OCI-M1 (cell line): Measurements from ENCODE around the gene SRGAP3.

Experiments used
- DNase-seq: peaks from one replicate; lab custom pipeline; 2025; lab: John Stamatoyannopoulos, UW

Gene SRGAP3

DNA sequence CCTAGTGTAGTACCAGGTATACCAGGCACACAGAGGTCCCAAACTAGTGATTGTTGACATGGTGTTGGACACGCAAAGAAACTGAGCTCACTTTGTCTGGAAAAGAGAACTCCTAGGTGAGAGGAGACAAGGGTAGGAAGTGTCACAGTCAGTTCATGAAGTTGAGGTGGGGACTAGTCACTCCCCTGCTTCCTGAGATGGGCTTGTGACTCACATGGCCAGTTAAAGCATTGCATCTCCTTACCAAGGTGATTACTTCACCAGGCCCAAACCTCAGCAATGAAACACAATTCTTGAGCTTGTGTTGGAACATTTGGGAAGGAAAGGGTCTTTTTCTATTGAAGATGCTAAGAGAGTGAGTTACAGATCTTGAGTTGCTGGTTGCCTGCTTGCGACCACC lies 236.9 kb downstream of the SRGAP3 start:
- no peak for DNase-seq

DNA sequence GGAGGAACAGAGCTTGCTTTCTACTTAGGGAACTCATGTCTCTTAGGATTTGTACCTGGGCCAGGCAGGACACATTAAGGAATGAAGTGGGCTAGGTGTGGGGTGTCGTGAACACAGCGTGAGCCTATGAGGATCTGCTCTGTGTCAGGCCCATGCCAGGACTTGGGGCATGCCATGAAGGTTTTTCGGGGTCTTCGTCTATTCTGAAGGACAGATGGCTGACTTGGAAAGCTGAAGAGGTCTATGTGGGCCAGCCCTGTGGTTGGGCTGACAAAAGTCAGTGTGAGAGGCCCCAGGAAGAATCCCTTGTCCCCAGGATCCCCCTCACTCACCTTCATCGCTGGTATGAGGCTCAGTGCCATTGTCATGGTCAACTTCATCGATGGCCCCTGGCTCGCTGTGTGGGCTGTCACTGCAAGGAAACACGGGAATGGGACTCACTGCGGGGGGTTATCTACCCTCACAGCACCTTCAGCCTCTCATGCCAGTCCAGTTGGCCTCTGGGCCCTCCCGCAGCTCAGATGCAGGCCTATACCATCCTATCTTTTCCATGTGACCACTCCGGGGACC lies 239.4 kb downstream of the SRGAP3 start:
- DNase-seq, result no peak

DNA sequence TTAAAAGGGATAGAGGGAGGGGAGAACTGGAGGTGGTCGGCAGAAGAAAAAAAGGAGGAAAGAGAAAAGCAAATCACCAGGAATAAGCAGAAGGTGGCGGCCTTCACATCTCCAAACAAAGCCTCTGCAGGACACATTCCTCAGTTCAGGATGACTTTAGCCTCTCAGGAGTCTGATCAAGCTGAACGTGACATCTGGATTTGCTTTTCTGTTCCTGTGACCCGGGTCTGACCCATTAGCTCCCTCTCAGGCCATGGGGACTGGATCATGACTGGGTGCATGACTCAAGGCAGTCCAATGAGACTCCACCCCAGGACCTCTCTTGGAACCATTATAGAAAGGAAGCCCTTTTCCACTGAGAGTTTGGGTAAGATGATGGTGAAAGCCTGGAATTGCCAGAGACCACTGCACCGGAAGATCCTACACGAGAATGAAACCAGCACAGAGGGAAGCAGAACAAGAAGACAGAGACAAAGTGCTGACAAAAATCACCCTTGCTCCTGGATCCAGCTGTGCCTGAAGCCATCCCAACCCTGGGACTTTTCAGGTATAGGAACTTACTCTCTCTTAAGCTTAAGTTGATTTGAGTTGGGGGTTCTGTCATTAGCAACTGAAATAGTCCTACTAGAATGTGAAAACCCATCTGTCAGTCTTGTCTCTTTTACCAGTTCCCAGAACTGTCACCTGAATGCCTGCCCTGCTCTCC lies 240.7 kb downstream of the SRGAP3 start:
- DNase-seq, result no peak

DNA sequence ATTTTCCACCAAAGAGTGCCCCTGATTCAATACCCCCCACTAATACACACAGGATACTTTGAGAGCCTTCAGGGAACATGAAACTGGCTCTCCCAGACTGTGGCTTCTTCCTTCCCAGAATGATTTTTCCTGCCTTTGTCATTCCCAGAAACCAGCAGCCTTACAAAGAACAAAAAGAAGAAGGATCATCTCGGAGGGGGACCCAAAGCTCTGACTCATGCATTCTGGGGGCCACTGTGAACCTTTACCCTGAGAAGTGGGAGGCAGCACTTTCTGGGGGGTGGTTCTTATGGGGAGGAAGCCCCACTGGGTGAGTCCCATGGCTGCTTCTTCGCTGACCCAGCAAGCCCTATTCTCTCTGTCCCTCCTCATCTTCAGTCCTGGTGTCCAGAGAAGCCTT lies 241.5 kb downstream of the SRGAP3 start:
- DNase-seq, result no peak

DNA sequence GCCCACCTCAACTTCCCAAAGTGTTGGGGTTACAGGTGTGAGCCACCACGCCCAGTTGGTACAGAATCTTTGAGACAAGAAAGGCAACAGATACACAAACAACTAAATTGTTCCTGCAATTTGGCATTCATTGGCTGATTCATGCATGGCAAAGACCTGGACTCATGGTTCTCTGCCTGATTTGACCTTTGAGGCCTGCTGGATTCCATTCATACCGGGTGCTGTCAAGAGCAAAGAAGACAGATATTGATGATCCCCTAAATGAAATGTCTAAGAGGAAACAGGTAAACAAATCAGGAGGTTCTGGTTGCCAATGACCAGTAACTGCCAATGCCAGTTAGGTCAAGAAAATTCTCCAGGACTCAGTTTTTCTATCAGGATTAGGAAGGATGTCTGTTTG lies 242.2 kb downstream of the SRGAP3 start:
- DNase-seq, result no peak

DNA sequence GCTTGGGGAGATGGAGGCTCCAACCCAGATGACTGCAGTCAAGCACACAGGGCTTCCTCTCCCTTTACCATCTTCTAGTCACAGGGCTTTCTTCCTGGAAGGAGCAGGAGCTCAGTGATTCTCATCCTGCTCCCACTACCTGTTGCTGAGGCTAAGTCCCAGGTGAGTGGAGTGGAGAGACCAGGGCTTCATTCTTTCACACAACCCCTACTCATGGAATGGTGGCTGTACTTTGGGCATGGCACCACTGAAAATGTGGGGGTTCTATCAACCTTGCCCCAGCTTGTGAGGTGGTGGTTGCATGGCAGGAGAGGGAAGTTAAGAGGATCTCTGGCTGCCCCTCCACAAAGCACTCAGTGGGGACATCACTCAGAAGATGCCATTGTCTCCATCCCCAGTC lies 249.4 kb downstream of the SRGAP3 start:
- no peak for DNase-seq

DNA sequence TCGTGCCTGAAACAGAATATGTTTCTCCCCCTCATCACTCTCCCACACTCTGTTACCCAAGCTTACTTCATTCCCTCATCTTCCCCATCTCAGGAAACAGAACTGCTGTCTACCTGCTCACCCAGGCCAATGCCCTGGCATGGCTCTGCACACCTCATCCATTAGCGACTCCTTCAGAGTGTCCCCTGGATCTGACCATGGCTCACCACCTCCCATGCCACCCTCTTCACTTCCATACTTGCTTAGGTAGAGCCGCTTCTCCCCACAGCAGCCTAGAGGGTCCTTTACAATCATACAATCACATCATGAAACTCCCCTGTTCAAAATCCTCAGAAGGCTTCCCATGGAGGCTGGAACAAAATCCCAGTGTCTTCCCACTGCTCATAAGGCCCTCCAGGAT lies 252.3 kb downstream of the SRGAP3 start:
- DNase-seq, result no peak

DNA sequence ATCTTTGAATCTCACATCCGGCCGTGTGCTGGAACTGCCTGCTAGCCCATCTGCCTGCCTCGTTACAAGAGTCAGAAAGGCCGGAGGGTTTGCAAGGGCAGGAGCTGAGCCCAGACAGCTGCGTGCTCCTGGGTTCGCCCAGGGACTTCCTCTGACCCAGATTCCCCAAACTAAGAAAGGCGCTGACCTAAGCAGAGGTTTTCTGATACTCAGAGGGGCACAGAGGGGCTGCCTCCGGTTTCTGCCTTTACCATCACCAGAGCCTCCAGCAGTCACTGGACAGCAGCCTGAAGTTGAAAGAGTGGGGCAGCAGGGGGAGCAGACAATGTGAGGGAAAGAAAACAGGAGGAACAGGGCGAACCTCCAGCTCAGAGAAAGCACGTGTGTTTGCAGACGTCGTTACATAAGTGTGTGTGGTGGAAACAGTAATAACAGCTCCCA lies 252.7 kb downstream of the SRGAP3 start:
- DNase-seq, result no peak

DNA sequence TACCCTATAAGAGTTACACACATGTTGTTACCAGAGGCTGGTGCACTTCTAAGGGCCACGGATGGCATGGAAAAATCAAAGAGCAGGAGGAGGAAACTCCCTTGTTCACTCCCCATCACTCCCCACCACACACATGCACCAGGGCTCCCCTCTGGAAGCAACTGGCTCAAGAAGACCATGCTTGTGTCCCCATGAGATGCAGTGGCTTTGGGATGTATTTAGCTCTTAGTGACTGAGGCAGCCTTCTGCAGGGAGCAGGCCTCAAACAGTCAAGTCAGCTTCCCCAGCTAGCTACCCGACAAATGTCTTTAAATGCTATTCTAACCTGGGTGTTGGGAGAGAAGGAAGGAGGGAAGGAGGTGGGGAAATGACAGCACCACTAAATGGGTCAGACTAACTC lies 253.2 kb downstream of the SRGAP3 start:
- DNase-seq, result no peak

DNA sequence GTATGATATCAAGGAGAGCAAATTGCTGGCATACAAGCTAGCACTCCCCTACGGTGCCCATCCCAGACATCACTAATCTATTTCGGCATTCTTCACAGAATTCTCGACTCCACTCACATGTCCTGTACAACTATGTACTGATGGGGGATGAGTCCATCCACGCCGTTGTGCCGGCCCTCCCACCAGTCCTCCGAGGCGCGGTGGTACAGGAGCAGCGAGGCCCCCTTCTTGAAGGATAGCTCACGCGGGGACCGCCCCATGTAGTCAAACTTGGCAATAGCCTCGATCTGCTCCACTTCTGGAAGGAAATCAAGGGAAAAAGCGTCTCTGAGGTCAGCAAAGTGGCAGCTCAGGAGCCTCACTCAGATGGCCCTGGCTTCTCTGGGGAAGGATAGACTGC lies 255.2 kb downstream of the SRGAP3 start:
- no peak for DNase-seq

DNA sequence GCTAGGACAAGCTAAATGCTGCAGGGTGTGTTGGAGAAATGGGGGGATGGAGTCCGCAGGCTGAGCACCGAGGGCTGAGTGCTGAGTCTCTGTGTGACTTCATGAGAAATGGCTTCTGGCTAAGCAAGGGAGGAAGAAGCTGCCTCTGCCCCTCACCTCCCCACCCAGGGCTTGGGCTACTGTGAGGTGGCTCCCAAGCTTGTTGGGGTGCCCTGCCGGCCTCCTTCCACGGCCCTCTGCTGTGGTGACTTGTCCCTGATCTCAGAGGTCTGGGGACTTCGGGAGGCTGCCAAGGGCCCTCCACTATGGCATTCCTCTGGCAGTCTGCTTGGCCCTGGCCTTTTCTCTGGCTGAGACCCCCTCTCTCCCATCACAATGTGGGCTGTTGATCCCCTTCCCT lies 256.1 kb downstream of the SRGAP3 start:
- no peak for DNase-seq

DNA sequence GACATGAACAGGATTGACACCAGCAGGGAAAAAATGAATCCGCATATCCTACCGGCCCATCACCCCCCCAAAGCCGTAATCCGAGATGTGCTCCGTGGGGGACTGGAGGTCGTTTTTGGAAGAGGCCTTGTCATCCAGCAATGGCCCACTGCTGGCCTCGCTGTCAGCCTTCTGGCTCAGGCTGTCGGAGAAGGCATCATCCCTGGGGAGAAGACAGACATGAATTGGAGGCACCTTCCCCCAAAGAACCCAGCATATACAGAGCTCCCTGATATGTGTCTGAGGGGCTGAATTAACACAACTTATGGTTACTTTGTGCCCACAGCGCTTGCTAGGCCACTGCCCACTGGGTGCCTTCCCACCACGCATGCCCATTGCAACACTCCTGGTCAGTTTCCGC lies 256.6 kb downstream of the SRGAP3 start:
- no peak for DNase-seq

DNA sequence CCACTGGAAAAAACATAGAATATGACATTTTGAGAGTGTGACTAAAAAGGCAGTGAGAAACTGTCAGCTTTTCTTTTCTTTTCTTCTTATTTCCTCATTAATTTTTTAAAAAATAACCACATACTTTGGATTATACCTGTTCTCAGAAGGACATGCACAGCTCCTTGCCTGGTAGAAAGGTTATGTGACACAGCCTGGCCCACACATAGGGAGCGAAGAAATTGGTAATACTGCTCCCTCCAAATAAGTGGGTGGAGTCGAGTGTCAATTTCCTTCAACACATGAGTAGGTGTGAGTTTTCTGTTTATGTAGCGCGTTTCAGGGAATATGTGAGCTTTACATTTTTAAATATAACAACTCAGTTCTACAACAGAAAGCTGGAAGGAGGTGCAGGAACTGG lies 257.2 kb downstream of the SRGAP3 start:
- no peak for DNase-seq

DNA sequence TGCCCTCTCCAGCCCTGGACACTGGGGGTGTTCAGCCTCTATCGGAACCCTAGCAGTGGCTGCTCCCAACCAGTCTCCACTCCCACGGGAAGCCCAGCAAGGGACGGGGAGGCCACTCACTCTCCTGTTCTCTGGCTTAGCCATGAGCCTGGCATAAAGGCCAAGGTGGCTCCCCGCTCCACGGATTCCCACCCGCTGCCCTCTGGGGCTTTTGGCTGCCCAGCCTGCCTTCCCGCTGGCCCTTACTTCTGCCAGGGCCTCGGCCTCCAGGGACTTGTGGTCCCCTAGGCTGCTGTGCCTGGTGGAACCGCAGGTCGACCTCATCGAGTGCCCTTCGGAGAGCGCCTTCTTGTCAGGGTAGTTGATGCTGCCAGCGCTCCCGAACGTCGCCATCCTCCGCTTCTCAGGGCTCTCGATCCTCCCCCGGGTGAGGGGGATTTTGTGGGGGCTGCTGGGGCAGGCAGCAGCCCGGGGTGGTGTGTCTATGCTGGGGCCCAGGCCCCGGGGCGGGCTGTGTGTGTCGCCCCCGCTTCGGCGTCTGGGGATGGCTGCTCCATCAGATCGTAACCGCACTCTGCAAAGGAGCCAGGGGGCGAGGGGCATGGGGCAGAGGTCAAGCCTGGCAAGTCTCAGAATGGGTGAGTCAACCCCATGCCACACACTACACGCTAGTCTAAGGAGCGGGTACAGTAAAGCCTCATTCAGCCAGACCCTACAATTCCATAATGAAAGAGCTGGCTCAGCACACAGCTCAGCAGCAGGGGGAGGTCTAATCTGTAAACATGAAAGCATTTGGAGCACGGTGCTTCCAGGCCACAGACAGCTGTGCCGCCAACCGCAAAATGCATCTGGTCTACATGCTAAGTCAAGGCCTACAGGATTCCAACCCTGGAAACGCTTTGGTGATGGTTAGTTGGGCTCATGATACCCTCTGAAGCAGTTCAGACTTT lies 258.9 kb downstream of the SRGAP3 start:
- DNase-seq, result no peak

DNA sequence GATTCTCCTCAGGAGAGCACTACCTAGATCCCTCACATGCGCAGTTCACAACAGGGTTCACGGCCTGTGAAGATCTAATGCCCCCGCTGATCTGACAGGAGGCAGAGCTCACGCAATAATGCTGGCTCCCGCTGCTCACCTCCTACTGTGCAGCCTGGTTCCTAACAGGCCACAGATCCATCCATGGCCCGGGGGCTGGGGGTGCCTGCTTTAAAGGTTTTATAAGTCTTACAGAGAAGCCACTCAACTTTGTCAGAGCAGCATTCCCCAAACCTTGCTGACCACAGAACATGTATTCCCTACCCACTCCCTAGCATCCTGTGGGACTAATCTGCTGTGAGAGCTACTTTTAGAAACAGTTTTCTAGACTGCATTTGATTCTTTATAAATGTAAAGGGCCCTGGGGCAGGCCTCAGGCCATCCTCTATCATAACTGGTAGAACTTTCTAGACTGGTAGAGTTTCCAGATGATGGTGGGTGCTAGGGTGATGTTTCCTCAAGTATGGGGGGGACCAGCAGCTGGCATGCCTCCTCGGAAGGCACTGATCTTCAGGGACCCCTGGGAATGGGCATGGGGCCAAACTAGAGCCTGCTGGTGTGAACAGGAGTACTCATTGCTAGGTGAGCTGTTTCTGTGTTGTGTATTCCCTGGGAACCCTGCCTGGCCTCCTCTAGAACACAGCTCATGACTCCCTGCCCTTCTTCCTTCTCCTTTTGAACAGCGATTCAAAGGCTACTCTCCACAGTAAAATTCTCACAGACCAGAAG lies 260.5 kb downstream of the SRGAP3 start:
- DNase-seq, result no peak

DNA sequence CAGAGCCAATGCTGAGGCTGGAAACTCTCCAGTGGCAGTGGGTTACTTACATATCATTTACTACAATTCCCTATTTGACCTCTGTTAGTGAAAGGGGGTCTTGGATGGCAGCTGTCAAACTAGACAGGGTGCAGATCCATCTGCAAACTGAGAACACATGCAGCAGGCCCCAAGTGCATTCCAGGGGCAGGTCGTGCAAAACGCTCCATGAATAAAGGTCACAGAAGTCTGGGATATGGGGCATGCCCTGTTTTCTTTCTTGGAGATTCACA lies 261.1 kb downstream of the SRGAP3 start:
- DNase-seq, result no peak

DNA sequence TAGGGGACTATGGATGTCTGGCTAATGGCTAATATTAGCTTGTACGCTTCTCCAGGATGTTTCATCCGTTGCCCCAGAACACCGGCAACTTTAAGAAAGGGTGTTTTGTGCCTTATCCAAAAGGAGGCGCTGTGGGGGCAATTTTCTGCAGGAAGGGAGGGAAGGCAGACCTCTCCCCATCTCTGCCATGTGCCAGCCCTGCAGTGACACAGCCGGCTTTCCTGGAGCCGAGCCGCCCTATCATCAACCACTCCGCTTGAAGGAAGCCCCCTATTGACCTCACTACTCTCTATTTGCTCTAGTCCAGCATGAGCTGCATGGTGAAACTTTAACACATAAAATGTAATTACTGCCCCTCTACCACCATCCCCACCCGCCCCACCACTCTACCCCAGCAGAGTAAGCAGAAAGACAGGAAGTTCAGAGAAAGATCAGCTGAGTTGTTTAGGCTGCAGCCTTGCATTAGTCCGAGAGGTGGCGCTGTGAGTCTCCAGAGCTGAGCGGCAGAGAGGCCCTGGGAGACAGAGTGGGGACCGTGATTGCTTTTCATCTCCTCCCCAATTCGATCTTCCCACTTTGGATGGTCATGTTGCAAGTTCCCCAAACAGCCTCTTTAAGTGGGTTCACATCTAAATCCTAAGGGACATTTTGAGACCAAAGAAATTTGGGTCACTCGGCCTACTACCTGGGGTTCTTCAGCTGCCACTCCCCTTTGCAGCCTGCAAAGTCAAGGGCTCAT lies 261.6 kb downstream of the SRGAP3 start:
- DNase-seq, result peak; percentile 82

DNA sequence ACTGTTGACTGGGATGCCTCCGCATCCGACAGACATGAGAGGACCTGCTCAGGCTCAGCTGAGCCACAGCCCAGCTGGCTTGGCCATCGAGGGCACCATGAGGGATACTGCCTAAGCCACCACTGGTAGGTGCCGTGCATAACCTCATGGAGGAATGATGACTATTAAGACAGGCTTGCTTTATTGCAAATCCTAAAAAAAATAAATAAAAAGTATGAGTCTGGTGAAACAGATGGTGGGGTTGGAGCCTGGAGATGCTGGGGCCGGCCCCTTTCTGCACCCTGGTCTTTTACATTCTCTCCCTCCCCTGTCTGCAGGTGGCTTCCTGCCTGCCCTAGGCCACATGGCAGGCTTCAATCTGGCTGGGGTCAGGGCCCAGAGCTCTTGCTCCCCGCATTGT lies 262.2 kb downstream of the SRGAP3 start:
- no peak for DNase-seq

DNA sequence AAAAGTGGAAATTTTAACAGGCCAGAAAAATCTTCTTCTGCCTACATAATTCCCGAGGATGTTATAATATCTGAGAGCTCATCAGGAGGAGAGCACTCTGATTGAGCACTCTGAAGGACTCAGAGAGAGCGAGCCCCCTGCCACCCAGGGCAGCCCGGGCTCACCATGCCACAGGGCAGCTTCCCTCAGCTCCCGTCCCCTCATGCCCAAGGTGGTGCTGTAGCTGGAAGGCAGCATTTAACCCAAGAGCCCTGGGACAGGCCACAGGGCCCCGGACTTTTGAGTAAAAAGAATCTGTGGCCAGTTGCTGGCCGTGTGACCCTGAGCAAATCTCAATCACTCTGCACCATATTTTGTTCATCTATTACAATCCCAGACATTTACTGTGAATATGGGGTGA lies 262.7 kb downstream of the SRGAP3 start:
- DNase-seq, result no peak

DNA sequence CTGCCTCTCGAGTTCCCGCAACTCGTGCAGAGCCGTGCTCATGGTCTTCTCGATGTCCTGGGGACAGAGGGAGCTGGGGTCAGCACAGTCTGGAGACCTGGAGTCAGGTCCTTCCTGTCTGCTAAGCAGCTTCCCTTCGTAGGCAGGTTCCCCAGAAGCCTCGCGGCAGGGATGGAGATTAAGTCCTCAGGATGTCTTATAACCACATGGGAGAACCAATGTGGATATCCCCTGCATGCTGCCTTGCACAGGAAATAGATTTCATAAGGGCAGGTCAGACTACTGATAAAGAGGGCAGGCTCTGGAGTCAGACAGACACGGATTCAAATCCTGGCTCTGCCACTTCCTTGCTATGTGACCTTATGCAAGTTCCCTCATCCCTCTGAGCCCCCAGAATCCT lies 263.6 kb downstream of the SRGAP3 start:
- no peak for DNase-seq

DNA sequence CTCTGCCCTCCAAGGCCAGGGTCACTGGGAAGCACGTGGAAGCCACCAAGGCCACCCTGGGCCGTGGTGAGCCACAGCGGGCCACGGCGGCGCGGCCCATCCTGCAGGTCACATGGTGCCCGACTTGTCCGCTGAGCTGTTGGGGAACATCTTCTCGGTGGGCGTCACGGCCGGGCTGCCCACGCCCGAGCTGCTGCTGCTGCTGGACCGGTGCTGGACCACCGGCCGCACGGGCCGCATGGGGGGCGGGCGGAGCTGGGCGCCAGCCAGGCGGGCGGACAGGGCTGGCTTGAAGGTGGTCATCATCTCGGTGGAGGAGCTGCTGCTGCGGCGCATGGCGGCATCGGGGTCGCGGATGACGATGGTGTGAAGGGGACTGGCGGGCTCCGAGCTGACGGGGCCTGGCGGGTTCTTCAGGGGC lies 264.0 kb downstream of the SRGAP3 start:
- DNase-seq, result no peak

DNA sequence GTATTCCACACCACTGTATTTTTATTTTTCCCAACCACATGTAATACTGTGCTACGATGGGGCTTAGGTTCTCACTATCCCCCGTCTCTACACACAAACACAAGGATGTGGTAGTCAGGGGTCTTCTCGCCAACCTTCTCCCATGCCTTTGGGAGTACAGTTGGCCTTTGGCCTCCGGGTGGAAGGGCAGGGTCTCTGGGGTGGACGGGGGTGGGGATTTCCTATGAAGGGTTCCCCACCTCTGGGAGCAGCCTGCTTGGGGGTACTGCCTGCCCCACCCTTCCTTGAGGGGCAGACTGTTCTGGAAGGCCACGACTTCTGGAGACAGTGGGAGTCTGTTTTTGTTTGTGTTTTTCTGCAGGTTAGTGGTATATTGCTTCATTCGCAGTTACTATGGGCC lies 264.9 kb downstream of the SRGAP3 start:
- no peak for DNase-seq
